GF-D8 (cell line): Measurements from ENCODE around the gene PANX2.
"Not testable (repeated sequence)": the region's sequence is repeated elsewhere in the genome, so short reads cannot be mapped to it uniquely, and the experiment has no call there.

ENCODE experiments used
- DNase-seq: peaks from one replicate; lab custom pipeline; 2025; lab: John Stamatoyannopoulos, UW

Gene PANX2, protein sequence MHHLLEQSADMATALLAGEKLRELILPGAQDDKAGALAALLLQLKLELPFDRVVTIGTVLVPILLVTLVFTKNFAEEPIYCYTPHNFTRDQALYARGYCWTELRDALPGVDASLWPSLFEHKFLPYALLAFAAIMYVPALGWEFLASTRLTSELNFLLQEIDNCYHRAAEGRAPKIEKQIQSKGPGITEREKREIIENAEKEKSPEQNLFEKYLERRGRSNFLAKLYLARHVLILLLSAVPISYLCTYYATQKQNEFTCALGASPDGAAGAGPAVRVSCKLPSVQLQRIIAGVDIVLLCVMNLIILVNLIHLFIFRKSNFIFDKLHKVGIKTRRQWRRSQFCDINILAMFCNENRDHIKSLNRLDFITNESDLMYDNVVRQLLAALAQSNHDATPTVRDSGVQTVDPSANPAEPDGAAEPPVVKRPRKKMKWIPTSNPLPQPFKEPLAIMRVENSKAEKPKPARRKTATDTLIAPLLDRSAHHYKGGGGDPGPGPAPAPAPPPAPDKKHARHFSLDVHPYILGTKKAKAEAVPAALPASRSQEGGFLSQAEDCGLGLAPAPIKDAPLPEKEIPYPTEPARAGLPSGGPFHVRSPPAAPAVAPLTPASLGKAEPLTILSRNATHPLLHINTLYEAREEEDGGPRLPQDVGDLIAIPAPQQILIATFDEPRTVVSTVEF

DNA sequence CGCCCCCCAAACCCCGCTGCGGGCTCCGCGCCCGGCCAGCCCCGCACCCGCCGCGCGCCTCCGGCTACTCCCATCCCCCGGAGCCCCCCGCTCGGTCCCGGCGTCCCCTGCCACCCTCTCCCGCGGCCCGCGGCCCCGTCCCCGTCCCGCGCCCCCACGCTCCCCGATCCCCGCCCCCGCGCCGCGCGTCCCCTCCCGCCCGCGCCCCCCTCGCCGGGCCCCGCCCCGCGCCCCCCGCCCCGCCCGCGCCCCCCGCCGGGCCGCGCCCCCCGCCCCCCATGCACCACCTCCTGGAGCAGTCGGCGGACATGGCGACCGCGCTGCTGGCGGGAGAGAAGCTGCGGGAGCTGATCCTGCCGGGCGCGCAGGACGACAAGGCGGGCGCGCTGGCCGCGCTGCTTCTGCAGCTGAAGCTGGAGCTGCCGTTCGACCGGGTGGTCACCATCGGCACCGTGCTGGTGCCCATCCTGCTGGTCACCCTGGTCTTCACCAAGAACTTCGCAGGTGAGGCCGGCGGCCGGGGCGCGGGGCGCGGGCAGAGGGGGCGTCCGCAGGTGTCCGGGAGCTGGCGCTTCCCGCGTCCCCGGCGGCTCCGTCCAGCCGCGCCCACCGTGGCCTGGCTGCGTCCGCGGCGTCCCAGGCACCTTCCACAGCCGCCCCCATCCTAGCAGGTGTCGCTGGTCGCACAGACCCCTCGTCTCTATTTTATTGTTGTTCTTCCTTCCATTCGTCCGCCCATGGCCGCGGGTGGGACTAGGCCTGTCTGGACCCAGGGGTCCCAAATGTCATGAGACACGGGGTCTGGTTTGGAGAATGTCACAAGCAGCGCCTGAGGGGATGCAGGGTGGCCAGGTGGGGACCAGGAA lies at the start of gene PANX2:
Gene PANX2 (plus strand): TSS at position 279 of the 866 bp plus-strand sequence. CDS start 0 bp downstream, at position 279.
- no peak for DNase-seq

DNA sequence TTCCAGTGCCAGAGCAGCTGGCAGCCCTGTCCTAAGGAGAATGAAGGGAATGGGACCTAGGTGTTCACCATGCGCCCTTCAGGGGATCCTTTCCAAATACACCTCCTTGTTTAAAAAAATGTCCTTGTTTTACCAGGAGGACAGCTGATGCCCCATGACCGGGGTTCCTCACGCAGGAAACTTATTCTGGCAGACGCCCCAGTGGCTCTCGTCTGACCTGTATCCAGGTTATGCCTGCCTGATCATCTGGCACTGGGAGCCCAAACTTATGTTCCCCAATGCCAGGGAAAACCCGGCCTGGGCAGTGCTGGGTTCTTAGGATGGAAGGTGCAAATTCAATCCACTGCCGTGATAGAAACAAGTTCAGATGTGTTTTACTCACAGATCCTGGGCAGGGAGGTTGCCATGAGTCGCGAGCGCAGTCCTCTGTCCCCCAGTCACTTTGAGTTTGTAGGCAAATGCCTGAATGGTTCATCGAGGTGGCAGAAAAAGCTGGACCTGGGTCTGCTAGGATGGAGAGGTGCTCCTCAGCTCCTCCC lies 49.3 kb upstream of the PANX2 start:
- DNase-seq, result no peak

DNA sequence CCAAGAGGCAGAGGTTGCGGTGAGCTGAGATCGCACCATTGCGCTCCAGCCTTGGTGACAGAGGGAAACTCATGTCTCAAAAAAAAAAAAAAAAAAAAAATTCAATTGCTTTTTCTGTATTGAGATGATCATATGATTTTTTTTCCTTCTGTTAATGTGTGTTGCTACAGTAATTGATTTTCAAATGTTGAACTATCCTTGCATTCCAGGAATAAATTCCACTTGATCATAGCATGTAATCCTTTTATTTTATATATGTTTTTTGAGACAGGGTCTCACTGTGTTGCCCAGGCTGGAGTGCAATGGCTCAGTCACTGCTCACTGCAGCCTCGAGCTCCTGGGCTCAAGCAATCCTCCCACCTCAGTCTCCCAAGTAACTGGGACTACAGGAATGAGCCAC lies 47.4 kb upstream of the PANX2 start:
- no peak for DNase-seq

DNA sequence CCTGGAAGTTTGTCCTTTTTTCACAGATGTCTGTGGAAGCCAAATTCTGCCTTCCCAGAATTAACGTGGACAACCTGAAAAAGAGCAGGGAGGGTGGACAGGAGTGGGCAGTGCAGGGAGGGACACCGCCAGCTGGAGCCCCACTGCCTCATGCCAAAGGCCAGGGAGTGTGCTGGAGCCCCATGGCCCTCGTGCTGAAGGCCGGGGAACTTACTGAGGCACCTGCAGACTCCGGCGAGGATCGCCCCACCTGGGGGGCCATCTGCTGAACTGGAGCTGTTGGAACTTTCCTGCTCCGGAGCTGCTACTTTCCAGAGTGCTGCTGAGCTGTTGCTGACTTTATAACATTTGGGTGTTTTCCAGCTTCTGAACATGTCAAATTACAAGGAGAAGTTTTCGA lies 45.5 kb upstream of the PANX2 start:
- DNase-seq, result no peak

DNA sequence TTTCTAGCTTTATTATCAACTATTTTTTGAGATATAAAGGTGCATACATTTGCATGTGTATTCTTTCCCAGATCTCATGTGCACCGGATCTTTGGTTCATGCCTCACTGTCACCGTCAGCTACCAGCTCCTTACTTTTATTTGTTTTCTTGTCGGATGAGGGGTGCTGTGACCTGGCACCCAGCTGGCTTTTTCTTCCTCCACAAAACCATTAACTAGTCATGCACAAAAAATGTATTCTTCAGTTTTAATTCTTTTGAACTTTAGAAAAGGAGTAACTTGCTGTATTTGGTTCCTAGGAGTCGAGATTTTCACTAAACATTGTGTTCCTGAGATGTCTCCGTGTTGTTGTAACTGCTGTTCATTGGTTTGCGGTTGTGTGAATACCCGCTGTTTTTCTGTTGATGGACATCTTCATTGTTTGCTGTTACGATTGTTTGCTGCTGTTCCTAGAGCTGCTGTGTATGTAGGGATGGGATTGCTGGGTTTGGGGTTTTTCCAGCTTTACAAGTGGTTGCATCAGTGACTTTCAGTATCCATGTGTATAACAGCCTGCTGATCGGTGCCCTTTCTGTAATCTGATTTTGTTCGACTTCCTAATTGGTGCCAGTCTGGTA lies 41.3 kb upstream of the PANX2 start:
- no peak for DNase-seq

DNA sequence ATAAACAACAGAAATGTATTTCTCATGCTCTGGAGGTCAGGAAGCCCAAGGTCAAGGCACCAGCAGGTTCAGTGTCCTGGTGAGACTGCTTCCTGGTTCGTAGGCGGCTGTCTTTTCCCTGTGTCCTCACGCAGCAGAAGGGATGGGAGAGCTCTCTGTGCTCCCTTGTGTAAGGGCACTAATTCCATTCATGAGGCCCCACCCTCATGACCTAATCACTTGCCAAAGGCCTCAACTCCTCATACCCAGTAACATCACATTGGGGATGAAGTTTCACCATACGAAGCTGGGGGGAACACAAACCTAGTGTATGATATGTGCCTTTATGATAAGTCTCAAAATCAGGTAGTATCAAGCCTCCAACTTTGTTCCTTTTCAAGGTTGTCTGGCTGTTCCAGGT lies 38.6 kb upstream of the PANX2 start:
- DNase-seq, result no peak

DNA sequence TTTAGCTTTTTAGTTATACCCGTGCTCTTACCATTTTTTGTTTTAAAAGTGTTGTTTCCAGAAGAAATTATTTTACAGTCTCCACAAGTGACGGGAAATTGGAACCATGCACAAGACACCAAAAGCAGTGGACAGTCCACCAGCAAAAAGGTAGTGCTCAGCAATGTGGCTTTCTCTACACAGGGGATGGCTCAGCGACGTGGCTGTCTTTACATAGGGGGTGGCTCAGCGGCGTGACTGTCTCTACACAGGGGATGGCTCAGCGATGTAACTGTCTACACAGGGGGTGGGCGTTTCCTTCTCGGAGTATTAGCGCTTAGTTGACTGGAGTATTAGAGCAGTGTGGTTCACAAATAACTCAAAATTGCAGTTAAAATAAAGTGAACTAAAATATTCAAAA lies 36.0 kb upstream of the PANX2 start:
- DNase-seq, result no peak

DNA sequence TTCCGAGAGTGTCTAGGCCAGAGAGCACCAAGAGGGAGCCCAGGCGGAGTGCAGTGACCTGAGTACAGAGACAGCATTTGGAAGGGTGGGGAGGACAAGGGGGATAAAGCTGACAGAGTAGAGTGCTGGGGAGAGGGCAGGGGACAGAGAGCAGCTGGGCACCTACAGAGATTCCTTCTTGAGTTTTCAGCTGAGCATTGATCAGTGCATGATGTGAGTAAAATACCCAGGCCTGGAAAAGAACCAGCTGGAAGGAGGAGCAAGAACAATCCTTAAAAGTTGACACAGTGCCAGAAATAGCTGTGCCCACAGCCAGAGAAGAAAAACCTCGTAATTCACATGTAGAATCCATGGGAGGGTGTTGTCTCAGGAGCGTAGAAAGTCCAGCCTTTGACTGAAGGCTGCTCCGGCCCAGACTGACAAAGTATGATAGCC lies 33.9 kb upstream of the PANX2 start:
- no peak for DNase-seq

DNA sequence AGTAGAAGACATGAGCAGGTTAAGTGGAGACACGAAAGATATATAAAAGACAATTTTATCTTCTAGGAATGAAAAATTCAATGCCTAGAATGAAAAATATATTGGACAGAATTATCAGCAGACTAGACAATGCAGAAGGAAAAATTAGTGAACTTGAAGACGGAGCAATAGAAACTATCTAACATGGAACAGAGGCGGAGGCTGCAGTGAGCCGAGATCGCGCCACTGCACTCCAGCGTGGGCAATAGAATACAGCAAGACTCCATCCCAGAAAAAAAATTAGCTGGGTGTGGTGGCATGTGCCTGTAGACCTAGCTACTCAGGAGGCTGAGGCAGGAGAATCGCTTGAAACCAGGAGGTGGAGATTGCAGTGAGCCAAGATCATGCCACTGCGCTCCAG lies 33.3 kb upstream of the PANX2 start:
- not testable (repeated sequence) for DNase-seq

DNA sequence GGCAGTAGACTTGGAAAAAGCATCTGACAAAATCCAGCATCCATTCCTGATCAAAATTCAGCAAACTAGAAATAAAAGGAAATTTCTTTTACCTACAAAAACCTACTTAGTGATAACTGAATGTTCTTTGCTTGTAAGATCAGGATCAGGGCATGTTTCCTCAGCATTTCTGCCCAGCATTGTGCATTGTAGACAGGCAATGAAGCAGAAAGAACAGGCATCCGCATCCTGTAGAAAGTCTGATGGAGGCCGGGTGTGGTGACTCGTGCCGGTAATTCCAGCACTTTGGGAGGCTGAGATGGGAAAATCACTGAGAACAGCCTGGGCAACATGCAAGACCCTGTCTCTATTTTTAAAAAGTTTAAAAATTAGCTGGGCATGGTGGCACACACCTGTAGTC lies 32.5 kb upstream of the PANX2 start:
- no peak for DNase-seq

DNA sequence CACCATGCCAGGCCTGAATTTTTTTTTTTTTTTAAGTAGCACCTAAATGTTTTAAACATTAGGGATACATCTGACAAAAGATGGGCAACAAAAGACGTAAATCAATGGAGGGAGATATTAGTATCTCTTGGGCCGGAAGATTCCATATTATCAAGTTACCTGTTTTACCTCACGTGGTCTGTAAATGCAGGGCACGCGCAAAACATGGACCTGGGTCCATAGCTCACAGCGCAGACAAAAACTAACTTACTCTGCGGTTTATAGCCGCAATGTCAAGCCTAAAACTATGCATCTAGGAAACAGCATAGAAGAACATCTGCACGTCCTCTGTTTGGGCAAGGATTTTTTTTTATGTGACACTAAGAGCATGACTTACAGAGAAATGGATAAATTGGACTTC lies 31.5 kb upstream of the PANX2 start:
- no peak for DNase-seq

DNA sequence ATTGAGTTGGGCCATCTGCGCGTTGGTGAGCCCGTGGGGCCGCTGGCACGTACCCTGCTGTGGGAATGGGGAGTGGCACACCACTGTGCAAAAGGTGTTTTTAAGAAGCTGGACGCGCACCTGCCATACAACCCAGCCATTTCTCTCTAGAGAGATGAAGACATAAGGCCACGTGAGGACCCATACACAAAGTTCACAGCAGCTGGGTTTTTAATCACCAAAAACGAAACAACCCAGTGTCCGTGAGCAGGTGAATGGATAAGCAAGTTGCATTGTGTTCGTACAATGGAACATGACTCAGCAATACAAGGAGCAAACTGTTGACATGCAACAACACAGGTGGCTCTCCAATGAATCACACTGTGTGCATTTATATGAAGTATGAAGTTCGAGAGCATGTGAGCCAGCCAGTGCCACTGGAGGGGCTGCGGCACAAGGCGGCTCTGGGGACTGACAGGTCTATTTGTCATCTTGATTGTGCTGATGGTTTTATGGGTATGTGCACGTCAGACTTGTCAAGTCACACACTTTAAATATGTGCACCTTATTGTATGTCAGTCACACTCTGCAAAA lies 30.6 kb upstream of the PANX2 start:
- no peak for DNase-seq

DNA sequence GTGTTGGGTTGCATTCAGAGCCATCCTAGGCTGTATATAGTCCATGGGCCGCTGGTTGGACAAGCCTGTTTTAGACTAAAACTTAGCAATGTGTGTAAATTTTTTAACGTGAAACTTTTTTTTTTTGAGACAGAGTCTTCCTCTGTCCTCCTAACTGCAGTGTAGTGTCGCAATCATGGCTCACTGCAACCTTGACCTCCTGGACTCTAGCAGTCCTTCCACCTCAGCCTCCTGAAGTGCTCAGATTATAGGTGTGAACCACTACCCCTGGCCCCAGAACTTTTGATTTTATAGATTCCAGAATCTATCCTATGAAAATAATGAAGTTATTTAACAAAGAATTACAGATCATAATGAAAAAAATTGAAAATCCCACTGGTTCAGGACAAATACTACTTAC lies 29.9 kb upstream of the PANX2 start:
- no peak for DNase-seq

DNA sequence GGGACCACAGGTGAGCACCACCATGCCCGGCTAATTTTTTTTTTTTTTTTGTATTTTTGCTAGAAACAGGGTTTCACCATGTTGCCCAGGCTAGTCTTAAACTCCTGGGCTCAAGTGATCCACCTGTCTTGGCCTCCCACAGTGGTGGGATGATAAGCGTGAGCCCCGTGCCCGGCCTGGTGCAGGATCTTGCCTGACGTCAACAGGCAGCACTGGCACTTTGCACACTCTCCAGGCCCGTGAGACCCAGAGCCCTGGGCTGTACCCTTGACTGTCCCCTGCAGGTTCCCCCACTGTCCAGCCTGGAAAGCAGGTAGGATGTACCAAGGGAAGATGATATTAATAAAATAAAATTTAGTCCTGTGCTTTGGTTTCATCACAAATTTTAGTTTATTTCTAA lies 29.1 kb upstream of the PANX2 start:
- no peak for DNase-seq

DNA sequence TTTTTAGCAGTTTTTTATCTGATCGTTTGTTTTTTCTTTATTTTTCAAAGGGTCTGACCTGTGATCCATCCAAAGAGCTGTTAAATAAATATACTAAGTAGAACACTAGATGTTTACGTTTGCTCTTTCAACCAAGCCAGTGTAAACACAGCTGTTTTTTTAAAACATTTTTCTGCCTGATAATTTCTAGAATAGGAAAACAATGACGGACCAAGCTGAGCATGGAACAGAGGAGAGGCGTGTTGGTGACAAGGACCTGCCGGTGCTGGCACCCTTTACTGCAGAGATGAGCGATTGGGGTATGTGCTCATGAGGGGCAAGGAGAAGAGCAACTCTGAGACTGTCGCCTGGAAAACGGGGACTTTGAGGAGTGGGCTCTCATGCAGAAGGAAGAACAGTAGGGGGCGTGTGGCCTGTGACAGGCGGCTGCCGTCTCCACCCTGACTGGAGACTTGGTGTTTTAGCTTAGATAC lies 28.6 kb upstream of the PANX2 start:
- DNase-seq, result no peak

DNA sequence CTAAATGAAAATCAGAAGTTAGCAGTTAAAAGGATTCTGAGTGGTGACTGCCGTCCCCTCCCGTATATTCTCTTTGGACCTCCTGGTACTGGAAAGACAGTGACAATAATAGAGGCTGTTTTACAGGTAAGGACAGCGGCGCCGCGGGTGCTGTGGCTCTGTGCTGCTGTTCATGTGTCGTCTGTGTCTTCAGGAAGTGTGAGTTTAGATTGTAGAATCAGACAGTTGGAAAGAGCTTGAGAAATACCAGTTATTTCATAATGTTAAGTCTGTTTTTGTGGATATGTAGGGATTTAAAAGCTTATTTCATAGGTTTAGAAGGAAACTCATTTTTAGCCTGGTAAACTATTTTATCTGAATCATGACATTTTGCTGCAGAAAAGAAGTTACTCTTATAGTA lies 27.4 kb upstream of the PANX2 start:
- no peak for DNase-seq

DNA sequence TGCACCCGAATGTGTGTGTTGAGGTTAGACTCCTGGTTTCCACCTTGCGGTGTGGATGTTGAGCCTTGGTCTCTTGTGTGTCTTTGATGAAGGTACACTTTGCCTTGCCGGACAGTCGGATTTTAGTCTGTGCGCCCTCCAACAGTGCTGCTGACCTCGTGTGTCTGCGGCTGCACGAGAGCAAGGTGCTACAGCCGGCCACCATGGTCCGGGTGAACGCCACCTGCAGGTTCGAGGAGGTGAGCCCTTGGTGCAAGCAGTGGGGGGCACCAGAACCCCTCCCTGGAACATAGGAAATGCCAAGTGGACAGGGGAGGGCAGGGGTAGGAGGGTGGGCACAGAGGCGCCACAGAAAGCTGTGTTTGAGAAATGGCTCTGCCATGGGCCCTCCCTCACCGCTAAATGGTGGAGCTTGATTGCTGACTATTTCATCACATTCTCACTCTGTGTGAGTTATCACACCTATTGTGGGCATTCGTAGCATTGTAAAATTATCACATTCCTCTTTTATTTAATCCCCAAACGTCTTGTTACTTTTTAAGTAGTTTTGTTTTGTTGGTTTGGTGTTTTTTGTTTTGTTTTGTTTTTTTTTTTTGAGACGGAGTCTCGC lies 26.4 kb upstream of the PANX2 start:
- no peak for DNase-seq

DNA sequence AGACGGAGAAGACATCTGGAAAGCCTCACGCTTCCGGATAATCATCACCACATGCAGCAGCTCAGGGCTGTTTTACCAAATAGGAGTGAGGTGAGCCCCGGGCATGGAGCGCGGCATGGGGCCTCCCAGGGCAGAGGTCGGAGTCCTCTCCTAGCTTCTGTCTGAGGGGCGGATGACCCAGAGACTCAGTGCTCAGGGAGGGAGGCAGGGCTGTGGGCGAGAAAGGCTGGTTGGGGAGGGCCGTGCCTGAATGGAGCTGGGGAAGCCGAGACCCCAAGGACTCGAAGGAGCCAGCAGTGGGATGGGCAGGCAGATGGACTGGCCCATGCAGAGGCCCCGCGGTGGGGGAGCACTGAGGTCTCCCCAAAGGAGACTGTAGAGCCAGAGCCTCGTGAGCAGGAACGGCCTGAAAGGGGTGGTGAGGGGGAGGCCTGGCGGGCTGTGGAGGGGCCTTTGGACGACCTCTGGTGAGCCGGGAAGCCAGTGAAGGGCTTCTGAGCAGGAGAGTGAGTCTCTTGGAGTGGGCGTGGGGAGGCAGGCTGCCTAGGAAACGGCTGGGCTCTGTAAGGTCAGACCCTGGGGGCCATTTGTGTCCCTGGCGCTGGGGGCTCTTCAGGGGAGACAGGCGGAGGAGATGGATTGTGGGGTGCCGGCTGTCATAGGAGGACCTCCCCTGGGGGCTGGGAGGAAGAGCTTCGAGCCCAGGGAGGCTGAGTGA lies 24.7 kb upstream of the PANX2 start:
- no peak for DNase-seq

DNA sequence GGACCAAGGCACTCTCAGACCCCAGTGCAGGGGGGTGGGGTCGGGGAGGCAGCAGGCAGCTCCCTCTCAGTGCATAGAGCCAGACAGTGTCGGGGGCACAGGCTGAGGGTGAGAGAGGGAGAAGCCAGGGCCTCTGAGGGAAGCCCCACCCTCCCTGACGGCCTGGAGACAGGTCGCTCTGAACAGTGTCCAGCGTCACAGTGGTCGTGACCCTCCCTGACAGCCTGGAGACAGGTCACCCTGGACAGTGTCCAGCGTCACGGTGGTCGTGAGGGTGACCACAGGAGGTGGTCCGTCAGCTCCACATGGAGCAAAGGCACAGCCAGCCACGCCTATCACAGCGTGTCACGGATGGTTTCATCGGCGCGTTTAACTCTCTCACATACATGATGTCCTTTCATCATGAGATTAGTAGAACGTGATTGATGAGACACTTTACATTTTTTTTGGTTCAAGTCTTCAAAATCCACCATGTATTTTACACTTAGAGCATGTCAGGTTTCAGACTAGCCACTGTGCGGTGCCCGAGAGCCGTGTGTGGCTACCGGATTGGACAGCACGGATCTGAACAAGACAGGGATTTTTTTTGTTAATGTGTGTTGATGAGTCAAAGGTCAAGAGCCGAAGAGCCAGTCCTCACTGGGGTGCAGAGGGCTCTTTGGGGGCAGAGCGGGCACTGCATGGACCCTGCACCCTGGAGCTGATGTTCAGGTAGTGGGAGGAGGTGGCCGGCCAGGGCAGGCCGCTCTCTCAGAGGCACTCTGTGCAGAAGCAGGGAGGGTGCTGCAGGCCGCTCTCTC lies 23.9 kb upstream of the PANX2 start:
- DNase-seq, result no peak
